ENCODE data around the gene AMDHD1. TPM values are rescaled to one million over a fixed set of nuclear protein-coding genes. Genes with fewer than 3 reads are reported as not detected.

Gene AMDHD1
- total and polyA plus RNA-seq, 2 of the 4 experiments (the other 2 are of a cell fraction): under 0.01 TPM; not detected in 1

- Histone ChIP-seq H2AFZ (replicated peaks; ENCODE audit: low read length, poor library complexity) (no peak overlapping the region), H4K91ac (ENCODE audit: insufficient read depth, low read depth, low read length) (no peak overlapping the region), H3K4ac (ENCODE audit: low read depth, low read length) (no peak overlapping the region), H4K5ac (ENCODE audit: low read depth, low read length) (no peak overlapping the region), H4K8ac (ENCODE audit: low read depth in 2 of 2, low read length in 2 of 2) (no peak overlapping the region), H3K56ac (ENCODE audit: extremely low read depth, insufficient read depth, low read length) (no peak overlapping the region), H3K23ac (ENCODE audit: low read depth, low read length) (no peak overlapping the region), H3K79me1 (ENCODE audit: low read depth in 1 of 2, low read length in 2 of 2) (no peaks in the 10 kb centered on the region), H2BK15ac (ENCODE audit: low read depth, low read length) (no peak overlapping the region), H3K18ac (ENCODE audit: low read depth, low read length) (no peak overlapping the region), H2AK5ac (ENCODE audit: low read depth, low read length) (no peak overlapping the region), H3K27ac (ENCODE audit: insufficient read depth, low read length) (no peak overlapping the region), H2BK20ac (ENCODE audit: low read depth, low read length) (no peak overlapping the region), H3K4me3 (ENCODE audit: insufficient read depth, low read depth, low read length) (no peak overlapping the region), H2AK9ac (replicated peaks; ENCODE audit: low read depth, low read length, poor library complexity) (no peak overlapping the region), H3K9me3 (ENCODE audit: control insufficient read depth, insufficient read depth, low read length) (no peaks in the 10 kb centered on the region), H2BK120ac (ENCODE audit: low read depth, low read length) (no peak overlapping the region), H3K4me2 (ENCODE audit: low read depth, low read length) (no peak overlapping the region), H3K9me1 (ENCODE audit: insufficient read depth, low read length) (no peaks in the 10 kb centered on the region; the same call in 1 of the 2 replicates), H3K36me3 (ENCODE audit: control insufficient read depth, insufficient read depth, low read length) (peaks cover 3% of the 10 kb centered on the region; the same call in 1 of the 2 replicates), H3K4me1 (ENCODE audit: control insufficient read depth, insufficient read depth, low read length) (no peaks in the 10 kb centered on the region), H3K9ac (ENCODE audit: low read depth, low read length) (no peak overlapping the region), H4K20me1 (ENCODE audit: insufficient read depth, low read length) (no peaks in the 10 kb centered on the region), H3K14ac (replicated peaks; ENCODE audit: low read depth, low read length) (no peak overlapping the region), H3K27me3 (ENCODE audit: control insufficient read depth, insufficient read depth, low read length) (peaks cover 4% of the 10 kb centered on the region), H2BK5ac (ENCODE audit: low read depth, low read length, poor library complexity, severe bottlenecking) (no peak overlapping the region)
- intact Hi-C loops (cut with micrococcal nuclease): no loop called here
- no TSS peak for BruUV-seq (replicated peaks)
- POLR2A ChIA-PET (ENCODE audit: unreplicated experiment): no interaction called here
- no peak for DNase-seq
- CTCF ChIA-PET: interaction anchor here (2.2 kb wide), 1 partner anchor 521 kb away, joined by 5 read pairs; no protein-coding TSS in a partner anchor
- TF ChIP-seq NFE2L2 (IDR thresholded peaks at IDR 0.05; ENCODE audit: low read depth, low read length): no peak
- dilution Hi-C loops (cut with HindIII; ENCODE audit: low sequenced_read_pairs, unreplicated experiment): no loop called here
- no peak for ATAC-seq (ENCODE audit: low read depth)
- 94% methylated on average over 21 of the region's 29 CpGs; no CpG with 5 or more reads in 1 of the 2 experiments for WGBS, 2 experiments (ENCODE audit: extremely low coverage in 2 of 2, insufficient read length in 1 of 2)
- in situ Hi-C loops (cut with MboI; ENCODE audit: low sequenced_read_pairs): no loop called here
Observed at GRCh38 chr12:95995238-95996031, 52.3 kb downstream of the AMDHD1 start.
